Progenitor cell of endocrine pancreas (in vitro differentiated cells): ENCODE data around the gene DDX56. TPM values are rescaled to one million over a fixed set of nuclear protein-coding genes. Genes with fewer than 3 reads are reported as not detected.

ENCODE experiments used
- DNase-seq: peaks from one replicate; pipeline ENCODE4 v3.0.0; 2021; ENCODE audit warnings: low spot score; ENCODE audit not compliant: unreplicated experiment
- H3K27ac Mint-ChIP-seq: 2 replicates; pipeline ENCODE4 v1.8.0; 2021; ENCODE audit warnings: mild to moderate bottlenecking, moderate library complexity, mixed read lengths
- H3K27me3 Mint-ChIP-seq: 2 replicates; pipeline ENCODE4 v1.8.0; 2021; ENCODE audit warnings: mixed read lengths
- H3K36me3 Mint-ChIP-seq: 2 replicates; pipeline ENCODE4 v1.8.0; 2022; ENCODE audit warnings: mixed read lengths; ENCODE audit not compliant: insufficient read depth
- H3K4me1 Mint-ChIP-seq: 2 replicates; pipeline ENCODE4 v1.8.0; 2021; ENCODE audit warnings: low read depth, mixed read lengths
- H3K4me3 Mint-ChIP-seq: 2 replicates; pipeline ENCODE4 v1.8.0; 2021; ENCODE audit warnings: low read depth, mild to moderate bottlenecking, moderate library complexity, mixed read lengths
- H3K9me3 Mint-ChIP-seq: 2 replicates; pipeline ENCODE4 v1.8.0; 2021; ENCODE audit warnings: low read depth, mixed read lengths
- total RNA-seq: library from RNA; stranded (reverse); gene quantifications from 2 replicates; pipeline ENCODE4 v1.2.1, GENCODE V29; 2021
- TF ChIP-seq, protein P1 (sequence below): fragments of 200-600 bp; sonication (generic); IDR thresholded peaks from one replicate; pipeline ENCODE4 v1.5.0; 2021; ENCODE audit warnings: antibody characterized with exemption, mild to moderate bottlenecking; ENCODE audit not compliant: unreplicated experiment

DDX56 gene
- total RNA-seq, 1 donor from 2014 or later: 111 TPM

DNA sequence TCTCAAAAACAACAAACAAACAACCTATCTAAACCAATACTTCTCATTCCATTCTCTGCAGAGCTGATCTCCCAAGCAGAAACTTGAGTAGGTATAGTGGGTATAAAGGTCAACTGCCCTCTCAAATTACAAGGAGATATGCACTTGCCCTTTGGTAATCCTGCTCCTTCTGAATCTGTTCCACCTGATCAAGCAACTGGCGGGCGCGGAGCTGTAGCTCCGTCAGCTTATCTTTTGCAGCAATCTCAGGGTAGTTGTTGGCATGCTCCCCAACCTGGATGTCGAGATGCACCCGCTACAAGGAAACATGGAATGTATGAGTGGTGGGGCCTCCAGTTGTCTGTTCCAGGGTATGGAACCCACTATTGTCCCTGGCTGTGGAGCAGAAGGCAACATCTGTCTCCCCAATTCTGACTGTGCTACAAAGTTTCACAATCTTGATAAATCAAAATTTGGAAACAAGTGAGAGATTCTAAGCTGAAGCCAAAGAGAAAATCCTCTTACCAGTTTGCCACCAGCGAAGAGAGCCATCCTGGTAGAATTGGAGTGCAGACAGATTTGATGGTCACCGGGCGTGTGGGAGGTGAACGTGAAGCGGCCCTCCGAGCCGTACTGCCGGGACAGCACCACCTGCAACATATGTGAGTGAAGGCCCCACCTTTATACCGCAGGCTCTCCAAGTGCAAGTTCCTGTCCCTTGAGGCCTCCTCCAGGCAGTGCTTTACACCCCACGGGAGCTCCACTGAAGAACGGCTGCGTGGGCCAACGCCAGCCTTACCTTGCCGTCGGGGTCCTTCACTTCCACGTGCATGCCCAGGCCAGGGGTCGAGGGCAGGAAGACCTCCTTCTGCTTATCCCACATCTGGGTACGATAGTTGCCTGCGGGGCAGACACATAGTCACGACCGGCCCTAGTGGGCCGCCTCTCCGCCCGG lies 7.5 kb upstream of the DDX56 start:
- H3K36me3 Mint-ChIP-seq: peaks cover 14% of the 10 kb centered on the region
- peak overlapping the region; percentile 87 for H3K4me3 Mint-ChIP-seq
- peak overlapping the region; percentile 98 for H3K27ac Mint-ChIP-seq
- peaks cover 2% of the 10 kb centered on the region for H3K27me3 Mint-ChIP-seq
- peaks cover 15% of the 10 kb centered on the region for H3K4me1 Mint-ChIP-seq
- TF ChIP-seq, protein P1, sequence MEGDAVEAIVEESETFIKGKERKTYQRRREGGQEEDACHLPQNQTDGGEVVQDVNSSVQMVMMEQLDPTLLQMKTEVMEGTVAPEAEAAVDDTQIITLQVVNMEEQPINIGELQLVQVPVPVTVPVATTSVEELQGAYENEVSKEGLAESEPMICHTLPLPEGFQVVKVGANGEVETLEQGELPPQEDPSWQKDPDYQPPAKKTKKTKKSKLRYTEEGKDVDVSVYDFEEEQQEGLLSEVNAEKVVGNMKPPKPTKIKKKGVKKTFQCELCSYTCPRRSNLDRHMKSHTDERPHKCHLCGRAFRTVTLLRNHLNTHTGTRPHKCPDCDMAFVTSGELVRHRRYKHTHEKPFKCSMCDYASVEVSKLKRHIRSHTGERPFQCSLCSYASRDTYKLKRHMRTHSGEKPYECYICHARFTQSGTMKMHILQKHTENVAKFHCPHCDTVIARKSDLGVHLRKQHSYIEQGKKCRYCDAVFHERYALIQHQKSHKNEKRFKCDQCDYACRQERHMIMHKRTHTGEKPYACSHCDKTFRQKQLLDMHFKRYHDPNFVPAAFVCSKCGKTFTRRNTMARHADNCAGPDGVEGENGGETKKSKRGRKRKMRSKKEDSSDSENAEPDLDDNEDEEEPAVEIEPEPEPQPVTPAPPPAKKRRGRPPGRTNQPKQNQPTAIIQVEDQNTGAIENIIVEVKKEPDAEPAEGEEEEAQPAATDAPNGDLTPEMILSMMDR: no peak
- DNase-seq: no peak
- no peaks in the 10 kb centered on the region for H3K9me3 Mint-ChIP-seq

DNA sequence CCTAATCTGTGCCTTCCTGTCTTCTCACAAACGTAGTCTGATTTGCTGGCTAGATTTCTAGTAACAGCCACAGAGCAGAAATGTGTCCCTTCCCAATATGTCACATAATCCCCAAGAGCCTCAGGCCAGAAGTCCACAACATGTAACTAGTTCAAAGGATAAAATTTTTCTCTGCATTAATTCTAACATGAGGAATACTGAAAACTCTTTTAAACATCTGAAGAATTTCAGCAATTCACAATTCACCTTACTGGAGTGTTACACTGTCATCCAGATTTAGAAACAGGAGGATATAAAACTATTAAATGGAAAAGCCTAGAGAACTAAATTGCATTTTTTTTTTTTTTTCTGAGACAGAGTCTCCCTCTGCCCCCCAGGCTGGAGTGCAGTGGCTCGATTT lies 2.5 kb upstream of the DDX56 start:
- H3K4me1 Mint-ChIP-seq: peaks cover 33% of the 10 kb centered on the region
- TF ChIP-seq, protein P1: no peak
- H3K4me3 Mint-ChIP-seq: peak overlapping the region; percentile 12
- no peak for DNase-seq
- H3K36me3 Mint-ChIP-seq: peaks cover 25% of the 10 kb centered on the region
- no peaks in the 10 kb centered on the region for H3K27me3 Mint-ChIP-seq
- H3K9me3 Mint-ChIP-seq: no peaks in the 10 kb centered on the region
- peak overlapping the region; percentile 2 for H3K27ac Mint-ChIP-seq

DNA sequence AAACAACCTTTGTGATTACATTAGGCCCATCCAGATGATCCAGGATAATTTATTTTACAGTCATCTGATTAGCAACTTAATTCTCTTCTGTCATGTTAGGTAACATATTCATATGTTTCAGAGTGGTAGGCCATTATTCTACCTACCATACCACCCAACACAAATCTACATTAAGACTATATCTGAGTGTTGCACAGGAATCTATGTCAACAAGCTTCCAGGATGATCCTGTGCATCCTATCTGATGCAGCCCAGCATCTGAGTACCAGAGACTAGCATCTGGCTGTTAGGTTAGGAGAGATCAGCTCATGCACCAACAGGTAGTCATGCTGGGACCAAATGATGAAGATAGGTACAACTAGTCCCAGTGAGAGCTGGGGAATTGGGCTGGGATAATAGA lies 1.3 kb upstream of the DDX56 start:
- peak overlapping the region; percentile 93 for H3K4me3 Mint-ChIP-seq
- H3K27ac Mint-ChIP-seq: peak overlapping the region; percentile 79
- H3K36me3 Mint-ChIP-seq: peaks cover 23% of the 10 kb centered on the region
- peaks cover 24% of the 10 kb centered on the region for H3K4me1 Mint-ChIP-seq
- no peaks in the 10 kb centered on the region for H3K9me3 Mint-ChIP-seq
- DNase-seq: no peak
- TF ChIP-seq, protein P1: no peak
- no peaks in the 10 kb centered on the region for H3K27me3 Mint-ChIP-seq

DNA sequence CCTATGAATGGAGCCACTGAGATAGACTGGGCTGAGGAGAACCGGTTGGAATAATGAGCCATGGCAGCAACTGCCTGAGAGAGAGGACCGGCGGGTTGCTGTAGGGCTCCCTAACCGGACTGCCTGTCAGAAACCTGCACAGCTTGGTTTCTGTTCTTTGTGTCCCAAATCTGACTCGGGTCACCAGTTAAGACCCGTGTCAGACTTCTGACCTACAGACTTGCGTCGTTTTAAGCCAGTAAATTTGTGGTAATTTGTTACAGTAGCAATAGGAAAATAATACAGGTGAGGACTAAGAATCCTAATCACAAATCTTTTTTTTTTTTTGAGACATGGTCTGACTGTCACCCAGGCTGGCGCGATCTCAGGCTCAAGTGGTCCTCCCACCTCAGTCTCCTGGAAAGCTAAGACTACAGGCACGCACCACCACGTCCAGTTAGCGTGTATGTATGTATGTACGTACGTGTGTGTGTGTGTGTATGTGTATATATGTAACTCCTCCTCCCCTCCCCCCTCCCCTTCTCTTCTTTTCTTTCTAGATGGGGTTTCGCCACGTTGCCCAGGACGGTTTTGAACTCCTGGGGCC lies 672 bp upstream of the DDX56 start:
- H3K27ac Mint-ChIP-seq: peak overlapping the region; percentile 97
- DNase-seq: no peak
- H3K36me3 Mint-ChIP-seq: peaks cover 24% of the 10 kb centered on the region
- no peaks in the 10 kb centered on the region for H3K27me3 Mint-ChIP-seq
- TF ChIP-seq, protein P1: no peak
- H3K4me1 Mint-ChIP-seq: peaks cover 22% of the 10 kb centered on the region
- H3K4me3 Mint-ChIP-seq: peak overlapping the region; percentile 93
- H3K9me3 Mint-ChIP-seq: no peaks in the 10 kb centered on the region

DNA sequence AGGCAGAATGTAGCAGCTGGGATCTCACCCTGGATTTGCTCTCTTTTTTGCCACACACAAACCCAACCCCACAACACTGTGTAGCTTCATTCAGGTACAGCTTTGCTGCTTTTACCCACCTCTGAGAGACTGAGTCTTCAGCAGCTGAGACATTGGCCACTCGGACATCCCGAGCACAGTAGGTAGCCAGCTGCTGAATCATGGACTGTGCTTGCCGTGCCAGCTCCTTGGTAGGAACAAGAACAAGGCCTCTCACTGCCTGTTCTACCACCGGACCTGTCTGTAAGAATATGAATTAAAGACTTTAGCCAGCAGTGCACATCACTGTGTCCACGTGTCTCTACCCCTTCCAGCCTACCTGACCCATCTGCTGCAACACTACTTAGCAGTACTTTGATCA lies 937 bp downstream of the DDX56 start:
- TF ChIP-seq, protein P1: no peak
- peaks cover 26% of the 10 kb centered on the region for H3K36me3 Mint-ChIP-seq
- DNase-seq: no peak
- H3K4me3 Mint-ChIP-seq: peak overlapping the region; percentile 93
- H3K27ac Mint-ChIP-seq: peak overlapping the region; percentile 97
- no peaks in the 10 kb centered on the region for H3K27me3 Mint-ChIP-seq
- H3K4me1 Mint-ChIP-seq: peaks cover 22% of the 10 kb centered on the region
- no peaks in the 10 kb centered on the region for H3K9me3 Mint-ChIP-seq
